GM21619 (cell line): ENCODE measurements around the gene SRP68.

Experiments used
- ATAC-seq: cut with Tn5 transposase; IDR thresholded peaks from one replicate; pipeline ENCODE4 v1.9.1; 2021; ENCODE audit not compliant: unreplicated experiment

The SRP68 gene

GRCh38 chr17:76000016-76000754, 72.1 kb downstream of the SRP68 start:
- ATAC-seq: no peak

GRCh38 chr17:75998327-75998795, 74.0 kb downstream of the SRP68 start:
- ATAC-seq: no peak

GRCh38 chr17:75996665-75997590, 75.4 kb downstream of the SRP68 start:
- ATAC-seq: no peak

- no peak for ATAC-seq
Measured at GRCh38 chr17:75995385-75995925, 76.9 kb downstream of the SRP68 start.

- ATAC-seq: no peak
Measured at GRCh38 chr17:75994802-75995370, 77.4 kb downstream of the SRP68 start.

- no peak for ATAC-seq
Measured at GRCh38 chr17:75991396-75991795, 80.9 kb downstream of the SRP68 start.
